ENCODE measurements around the gene SPATA6.

DNA sequence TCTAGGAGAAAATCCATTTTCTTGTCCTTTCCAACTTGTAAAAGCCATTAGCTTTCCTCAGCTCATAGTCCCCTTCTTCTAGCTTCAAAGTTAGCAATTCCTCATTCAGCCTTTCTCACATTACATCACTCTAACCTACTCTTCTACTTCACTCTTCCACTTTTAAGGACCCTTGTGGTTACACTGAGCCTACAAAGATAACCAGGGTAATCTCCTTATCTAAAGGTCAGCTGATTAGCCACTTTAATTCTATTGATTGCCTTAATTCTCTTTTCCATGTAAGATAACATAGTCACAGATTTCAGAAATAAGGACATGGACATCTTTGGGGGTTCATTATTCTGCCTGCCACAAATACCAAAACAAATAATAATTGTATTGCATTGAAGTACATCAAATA is 8.5 kb upstream of the SPATA6 start:
- TF ChIP-seq, protein P1, sequence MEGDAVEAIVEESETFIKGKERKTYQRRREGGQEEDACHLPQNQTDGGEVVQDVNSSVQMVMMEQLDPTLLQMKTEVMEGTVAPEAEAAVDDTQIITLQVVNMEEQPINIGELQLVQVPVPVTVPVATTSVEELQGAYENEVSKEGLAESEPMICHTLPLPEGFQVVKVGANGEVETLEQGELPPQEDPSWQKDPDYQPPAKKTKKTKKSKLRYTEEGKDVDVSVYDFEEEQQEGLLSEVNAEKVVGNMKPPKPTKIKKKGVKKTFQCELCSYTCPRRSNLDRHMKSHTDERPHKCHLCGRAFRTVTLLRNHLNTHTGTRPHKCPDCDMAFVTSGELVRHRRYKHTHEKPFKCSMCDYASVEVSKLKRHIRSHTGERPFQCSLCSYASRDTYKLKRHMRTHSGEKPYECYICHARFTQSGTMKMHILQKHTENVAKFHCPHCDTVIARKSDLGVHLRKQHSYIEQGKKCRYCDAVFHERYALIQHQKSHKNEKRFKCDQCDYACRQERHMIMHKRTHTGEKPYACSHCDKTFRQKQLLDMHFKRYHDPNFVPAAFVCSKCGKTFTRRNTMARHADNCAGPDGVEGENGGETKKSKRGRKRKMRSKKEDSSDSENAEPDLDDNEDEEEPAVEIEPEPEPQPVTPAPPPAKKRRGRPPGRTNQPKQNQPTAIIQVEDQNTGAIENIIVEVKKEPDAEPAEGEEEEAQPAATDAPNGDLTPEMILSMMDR (IDR thresholded peaks at IDR 0.05) = no peak
- no peak for TF ChIP-seq POLR2A (IDR thresholded peaks at IDR 0.05)
